GM13977 (cell line): ENCODE results near the gene CUX1.
A peak's percentile ranks its signal among the peaks of the same experiment; 100 is the strongest.

ENCODE experiments used
- DNase-seq: peaks from one replicate; pipeline ENCODE4 v3.0.0; 2012; ENCODE audit warnings: low spot score
- CTCF ChIP-seq: IDR thresholded peaks from 2 replicates; pipeline ENCODE4 v1.5.1; 2012; ENCODE audit warnings: mild to moderate bottlenecking, control low read depth; ENCODE audit not compliant: insufficient read depth; ENCODE audit errors: extremely low read depth, missing control alignments
- in situ Hi-C: fragments of 300-500 bp; cut with MboI; formaldehyde crosslinking; loops from one replicate; pipeline ENCODE4 v1.12.0; 2022; ENCODE audit warnings: low sequenced_read_pairs, low pct_unique_long_range_greater_than_20kb, mixed read lengths, inconsistent platforms; ENCODE audit not compliant: unreplicated experiment

CUX1 gene

GRCh38 chr7:102248081-102248455 is 430.6 kb downstream of the CUX1 start:
- DNase-seq: no peak
- in situ Hi-C loops: no loop called here
- no peak for TF ChIP-seq CTCF

DNA sequence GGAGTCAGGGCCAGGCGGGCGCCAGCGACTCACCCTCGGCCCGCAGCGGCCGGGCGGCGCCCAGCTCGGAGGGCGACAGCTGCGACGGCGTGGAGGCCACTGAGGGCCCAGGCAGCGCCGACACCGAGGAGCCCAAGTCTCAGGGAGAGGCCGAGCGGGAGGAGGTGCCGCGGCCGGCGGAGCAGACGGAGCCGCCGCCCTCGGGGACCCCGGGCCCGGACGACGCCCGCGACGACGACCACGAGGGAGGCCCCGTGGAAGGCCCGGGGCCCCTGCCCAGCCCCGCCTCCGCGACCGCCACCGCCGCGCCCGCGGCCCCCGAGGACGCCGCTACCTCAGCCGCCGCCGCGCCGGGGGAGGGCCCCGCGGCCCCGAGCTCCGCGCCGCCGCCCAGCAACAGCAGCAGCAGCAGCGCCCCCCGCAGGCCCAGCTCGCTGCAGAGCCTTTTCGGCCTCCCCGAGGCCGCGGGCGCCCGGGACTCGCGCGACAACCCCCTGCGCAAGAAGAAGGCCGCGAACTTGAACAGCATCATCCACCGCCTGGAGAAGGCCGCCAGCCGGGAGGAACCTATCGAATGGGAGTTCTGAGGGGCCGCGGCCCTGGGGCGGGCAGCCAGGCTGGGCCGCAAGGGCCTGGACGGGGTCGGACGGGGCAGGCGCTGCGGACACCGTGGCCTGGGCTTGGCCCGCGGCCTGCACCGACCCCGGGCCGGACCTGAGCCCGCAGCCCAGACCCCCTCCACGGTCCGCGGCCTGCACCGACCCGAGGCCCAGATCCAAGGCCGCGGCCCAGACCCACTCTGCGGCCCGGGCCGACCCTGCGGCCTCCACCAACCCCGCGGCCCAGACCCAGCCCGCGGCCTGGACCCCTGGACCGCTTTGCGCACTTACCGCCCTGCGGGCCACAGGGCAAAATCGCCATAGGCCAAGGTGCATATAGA is 431.3 kb downstream of the CUX1 start:
- DNase-seq: no peak
- no peak for TF ChIP-seq CTCF
- in situ Hi-C loops: no loop called here

DNA sequence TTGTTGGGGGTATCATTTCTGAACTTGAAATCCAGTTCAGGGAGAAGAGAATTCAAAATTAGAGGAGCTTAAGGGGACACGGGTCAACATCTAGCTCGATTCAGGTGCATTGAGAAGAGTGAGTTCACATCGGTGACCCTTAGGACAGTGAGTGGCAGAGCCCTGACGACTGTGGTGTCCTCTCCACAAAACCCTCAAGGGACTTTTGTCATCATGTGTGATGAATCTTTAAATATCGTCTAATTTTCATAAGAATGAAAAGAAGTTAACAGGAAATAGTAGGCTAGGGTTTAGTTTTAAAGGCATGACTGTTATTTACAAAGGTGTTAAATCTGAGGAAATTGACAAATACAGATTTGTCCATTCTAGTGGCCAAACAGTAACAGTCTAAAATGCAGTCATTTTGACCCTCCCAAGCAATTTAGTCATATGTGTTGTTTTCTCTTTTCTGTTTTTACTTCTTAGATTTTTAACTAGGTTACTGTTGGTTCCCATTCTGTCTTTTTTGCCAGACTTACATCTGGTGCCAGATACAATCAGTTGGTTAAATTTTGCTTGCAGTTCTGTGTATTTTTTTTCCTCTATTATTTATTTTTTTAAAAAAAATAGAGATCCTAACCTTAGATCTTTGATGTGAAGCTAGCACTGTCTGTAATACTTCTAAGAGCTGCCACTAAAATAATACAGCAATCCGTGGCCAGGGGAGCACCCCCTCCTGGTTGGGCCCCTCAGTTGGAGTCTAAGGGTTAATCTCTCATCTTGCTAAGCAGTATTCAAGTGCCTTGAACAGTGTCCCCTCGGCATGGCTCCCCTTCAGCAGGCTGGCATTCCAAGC is 434.3 kb downstream of the CUX1 start:
- in situ Hi-C loops: no loop called here
- DNase-seq: peak; percentile 65
- no peak for TF ChIP-seq CTCF

GRCh38 chr7:102252366-102252982 is 435.0 kb downstream of the CUX1 start:
- in situ Hi-C loops: no loop called here
- DNase-seq: no peak
- no peak for TF ChIP-seq CTCF

- no peak for DNase-seq
- in situ Hi-C loops: no loop called here
- no peak for TF ChIP-seq CTCF
Observed at GRCh38 chr7:102253066-102253972, 435.9 kb downstream of the CUX1 start.
